DND-41 (cell line): Measurements from ENCODE around the gene RNU1-4.
"Not testable (repeated sequence)": the region's sequence is repeated elsewhere in the genome, so short reads cannot be mapped to it uniquely, and the experiment has no call there.

Source experiments
- ATAC-seq: fragments of 200-7000 bp; cut with Tn5 transposase; 3 replicates; pipeline ENCODE4 v1.9.1; 2021; ENCODE audit warnings: low read depth; ENCODE audit not compliant: insufficient read depth
- DNase-seq: peaks from one replicate; pipeline ENCODE4 v3.0.0-alpha.2; 2020
- H2AFZ ChIP-seq: 2 replicates; pipeline ENCODE4 v1.6.0; 2012; ENCODE audit warnings: low read depth, low read length
- H3K27ac ChIP-seq: 2 replicates; pipeline ENCODE4 v1.5.1; 2012; ENCODE audit warnings: low read length, inconsistent platforms
- H3K27me3 ChIP-seq: fragments of 200-600 bp; sonication (generic); 2 replicates; pipeline ENCODE4 v1.6.0; 2012; ENCODE audit warnings: low read length, mild to moderate bottlenecking, inconsistent platforms; ENCODE audit not compliant: insufficient read depth, poor library complexity
- H3K36me3 ChIP-seq: 2 replicates; pipeline ENCODE4 v1.5.1; 2012; ENCODE audit warnings: low read length, inconsistent platforms; ENCODE audit not compliant: insufficient read depth
- H3K4me1 ChIP-seq: 2 replicates; pipeline ENCODE4 v1.5.1; 2012; ENCODE audit warnings: mild to moderate bottlenecking, low read length; ENCODE audit not compliant: insufficient read depth
- H3K4me2 ChIP-seq: 2 replicates; pipeline ENCODE4 v1.6.0; 2012; ENCODE audit warnings: mild to moderate bottlenecking, moderate library complexity, low read length, inconsistent platforms; ENCODE audit not compliant: insufficient read depth
- H3K4me3 ChIP-seq, 2 experiments: fragments of 200-600 bp in 1 of 2; shearing (Covaris generic) in 1 of 2; 2 replicates each; pipeline ENCODE4 v1.5.1; 2012 to 2016; ENCODE audit warnings: inconsistent platforms in 2 of 2, low read length in 2 of 2, mild to moderate bottlenecking in 2 of 2, low read depth in 1 of 2, moderate library complexity in 1 of 2
- H3K79me2 ChIP-seq: 2 replicates; pipeline ENCODE4 v1.6.0; 2012; ENCODE audit warnings: low read length, inconsistent platforms; ENCODE audit not compliant: insufficient read depth
- H3K9ac ChIP-seq: 2 replicates; pipeline ENCODE4 v1.6.0; 2012; ENCODE audit warnings: low read depth, mild to moderate bottlenecking, inconsistent platforms, low read length, moderate library complexity
- H3K9me3 ChIP-seq: 2 replicates; pipeline ENCODE4 v1.5.1; 2012; ENCODE audit warnings: low read length, moderate library complexity, mild to moderate bottlenecking, inconsistent platforms; ENCODE audit not compliant: insufficient read depth, severe bottlenecking
- H4K20me1 ChIP-seq: 2 replicates; pipeline ENCODE4 v1.6.0; 2012; ENCODE audit warnings: low read length; ENCODE audit not compliant: insufficient read depth

The RNU1-4 gene

DNA sequence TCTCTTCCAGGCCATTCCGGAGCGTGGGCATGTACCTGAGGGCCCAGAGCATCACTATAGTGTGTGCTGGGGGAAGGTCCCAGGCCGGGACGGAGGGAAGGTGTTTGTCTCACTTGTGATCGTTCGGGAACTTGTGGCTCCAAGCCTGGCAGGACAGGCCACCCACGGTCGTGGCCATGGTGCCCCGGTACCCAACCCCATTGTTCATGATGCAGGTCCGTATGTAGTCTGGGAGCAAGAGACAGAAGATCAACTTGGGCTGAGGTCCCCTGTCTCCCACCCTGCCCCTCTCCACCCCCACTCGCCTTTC lies 20.1 kb downstream of the RNU1-4 start:
- H3K4me3 ChIP-seq, H3K4me2 ChIP-seq, ATAC-seq, H3K9ac ChIP-seq, DNase-seq, H3K36me3 ChIP-seq, H3K4me1 ChIP-seq, H3K27me3 ChIP-seq, H3K9me3 ChIP-seq, H3K79me2 ChIP-seq, H3K27ac ChIP-seq, H4K20me1 ChIP-seq, H2AFZ ChIP-seq: not testable (repeated sequence)

DNA sequence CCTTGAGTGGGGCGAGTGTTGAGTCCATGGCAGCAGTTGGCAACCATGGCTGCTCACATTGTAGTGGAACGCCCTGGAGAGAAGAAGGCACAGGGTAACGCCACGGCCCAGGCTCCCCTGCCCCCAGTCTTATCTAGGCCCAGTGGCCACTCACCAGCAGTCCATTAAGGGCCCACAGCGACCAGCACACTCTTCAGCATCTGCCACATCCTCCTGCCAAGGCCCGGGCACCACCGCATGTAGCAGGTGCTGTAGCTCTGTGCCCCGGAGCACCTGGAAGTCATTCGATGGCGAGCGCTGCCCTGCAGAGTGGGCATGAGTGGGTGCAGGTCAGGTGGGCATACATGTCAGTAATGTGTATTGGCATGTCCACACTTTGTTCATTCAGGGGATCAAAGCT lies 20.5 kb downstream of the RNU1-4 start:
- H3K4me2 ChIP-seq, H3K9ac ChIP-seq, H3K36me3 ChIP-seq, H3K4me3 ChIP-seq, H3K79me2 ChIP-seq, H3K27ac ChIP-seq, ATAC-seq, H2AFZ ChIP-seq, H3K27me3 ChIP-seq, H4K20me1 ChIP-seq, DNase-seq, H3K9me3 ChIP-seq, H3K4me1 ChIP-seq: not testable (repeated sequence)

DNA sequence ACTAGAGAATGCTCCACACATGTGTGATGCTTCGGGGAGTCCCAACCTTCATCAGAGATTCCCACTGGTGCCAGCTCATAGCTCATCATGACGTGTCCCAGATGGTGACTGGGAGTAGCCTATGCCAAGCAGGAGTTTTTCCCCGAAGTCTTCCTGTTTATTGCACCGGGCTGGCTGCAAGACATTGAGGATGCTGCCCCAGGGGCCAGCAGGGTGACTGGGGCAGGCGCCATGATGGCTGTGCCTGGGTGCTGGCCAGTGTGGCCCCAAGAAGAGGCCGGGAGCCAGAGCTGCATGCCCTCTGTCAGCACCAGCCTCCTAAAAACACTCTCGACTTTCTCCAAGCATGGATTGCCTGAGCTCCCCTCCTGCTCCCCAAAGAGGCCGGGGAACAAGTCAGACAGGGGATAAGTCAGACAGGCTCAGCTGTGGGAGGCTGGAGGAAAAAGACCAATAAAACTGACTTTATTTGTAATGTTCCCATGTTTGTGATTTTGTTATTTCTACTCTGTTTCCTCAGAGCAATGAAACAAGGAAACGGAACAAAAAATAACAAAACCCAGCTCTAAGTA lies 24.0 kb downstream of the RNU1-4 start:
- DNase-seq, H2AFZ ChIP-seq, H3K4me1 ChIP-seq, H3K9me3 ChIP-seq, ATAC-seq, H3K36me3 ChIP-seq, H3K27ac ChIP-seq, H4K20me1 ChIP-seq, H3K4me2 ChIP-seq, H3K9ac ChIP-seq, H3K27me3 ChIP-seq, H3K79me2 ChIP-seq, H3K4me3 ChIP-seq: not testable (repeated sequence)

DNA sequence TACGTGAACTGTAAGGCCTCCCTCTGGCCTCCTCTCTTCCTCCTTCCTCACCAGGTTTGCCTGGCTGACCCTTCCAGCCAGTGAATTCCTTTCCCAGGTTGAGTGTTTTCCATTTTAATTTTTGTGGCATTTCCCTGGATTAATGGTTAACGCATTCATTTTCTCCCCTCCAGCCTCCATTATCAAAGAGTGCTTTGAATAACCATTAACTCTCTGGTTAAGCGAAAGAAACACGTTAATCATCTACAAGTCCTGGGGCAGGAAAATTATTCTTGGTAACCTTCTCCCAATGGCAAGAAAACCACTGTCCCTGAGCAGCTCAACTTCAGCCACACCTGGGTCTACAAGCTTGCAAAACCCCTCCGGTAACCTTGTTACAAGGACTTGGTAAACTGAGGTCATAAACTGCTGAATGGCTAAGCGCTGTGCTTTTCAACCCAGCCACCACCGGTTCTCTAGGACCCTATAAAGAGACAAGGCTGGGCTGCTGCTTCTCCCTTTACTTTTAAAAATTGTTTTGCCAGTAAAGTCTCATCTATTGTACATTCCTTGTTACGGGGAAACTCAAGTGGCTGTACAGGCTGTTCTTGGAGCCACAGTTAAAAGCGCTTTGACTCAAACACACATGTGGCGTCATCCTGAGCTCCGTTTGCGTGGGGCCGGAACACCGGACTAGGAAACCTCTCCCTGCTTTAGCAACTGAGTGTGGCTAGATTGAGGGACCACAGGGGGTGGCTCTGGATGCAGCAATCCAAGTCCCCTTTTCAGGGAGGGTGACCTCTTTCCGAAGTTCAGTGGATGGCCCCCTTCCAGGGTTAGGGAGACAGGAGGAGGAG lies 24.7 kb downstream of the RNU1-4 start:
- H3K4me2 ChIP-seq, ATAC-seq, H3K36me3 ChIP-seq, H3K27me3 ChIP-seq, H3K9me3 ChIP-seq, DNase-seq, H3K4me1 ChIP-seq, H3K27ac ChIP-seq, H3K4me3 ChIP-seq, H3K79me2 ChIP-seq, H3K9ac ChIP-seq, H2AFZ ChIP-seq, H4K20me1 ChIP-seq: not testable (repeated sequence)

DNA sequence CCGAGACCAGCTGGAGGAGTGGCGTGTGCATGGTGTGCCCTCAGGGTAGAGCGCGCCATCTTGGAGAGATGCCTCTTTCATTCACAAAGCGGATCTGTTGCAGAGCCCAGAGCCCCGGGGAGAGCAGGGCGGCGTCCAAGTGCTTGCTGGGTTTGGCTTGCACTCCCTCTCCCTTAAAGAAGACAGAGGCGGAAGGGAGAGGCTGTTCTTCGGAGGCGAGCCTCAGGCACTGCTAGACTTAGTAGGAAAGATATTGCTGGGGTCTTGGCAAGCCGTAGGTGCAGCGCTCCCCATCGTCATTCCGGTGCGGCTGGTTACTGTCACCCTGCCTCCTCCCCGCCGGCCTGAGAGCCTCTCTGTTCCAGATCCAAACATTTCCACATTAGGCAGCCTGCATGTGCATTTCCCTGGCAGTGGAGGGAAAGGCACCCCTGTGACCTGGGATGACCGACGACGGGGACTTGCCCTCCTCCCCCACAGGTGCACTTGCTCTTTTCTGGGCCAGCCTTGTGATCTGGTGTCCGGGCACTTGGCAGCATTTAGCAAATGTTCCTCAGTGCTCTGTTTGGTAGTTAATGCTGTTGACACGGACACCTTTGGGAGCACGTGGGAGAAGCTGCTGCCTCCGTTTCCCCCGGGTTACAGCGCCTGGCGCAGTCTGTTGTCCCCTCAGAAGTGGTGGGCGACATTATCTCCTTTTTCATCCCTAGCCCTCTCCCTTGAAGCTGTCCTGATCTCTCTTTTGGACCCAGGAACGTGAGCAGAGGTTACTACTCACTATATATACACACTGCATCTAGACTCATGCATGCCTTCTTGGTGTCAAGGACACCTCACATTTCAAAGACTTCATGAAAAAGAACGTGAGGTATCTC lies 25.7 kb downstream of the RNU1-4 start:
- not testable (repeated sequence) for H4K20me1 ChIP-seq, H2AFZ ChIP-seq, H3K4me1 ChIP-seq, H3K4me3 ChIP-seq, H3K79me2 ChIP-seq, DNase-seq, H3K36me3 ChIP-seq, H3K9ac ChIP-seq, H3K4me2 ChIP-seq, H3K9me3 ChIP-seq, ATAC-seq, H3K27me3 ChIP-seq, H3K27ac ChIP-seq

DNA sequence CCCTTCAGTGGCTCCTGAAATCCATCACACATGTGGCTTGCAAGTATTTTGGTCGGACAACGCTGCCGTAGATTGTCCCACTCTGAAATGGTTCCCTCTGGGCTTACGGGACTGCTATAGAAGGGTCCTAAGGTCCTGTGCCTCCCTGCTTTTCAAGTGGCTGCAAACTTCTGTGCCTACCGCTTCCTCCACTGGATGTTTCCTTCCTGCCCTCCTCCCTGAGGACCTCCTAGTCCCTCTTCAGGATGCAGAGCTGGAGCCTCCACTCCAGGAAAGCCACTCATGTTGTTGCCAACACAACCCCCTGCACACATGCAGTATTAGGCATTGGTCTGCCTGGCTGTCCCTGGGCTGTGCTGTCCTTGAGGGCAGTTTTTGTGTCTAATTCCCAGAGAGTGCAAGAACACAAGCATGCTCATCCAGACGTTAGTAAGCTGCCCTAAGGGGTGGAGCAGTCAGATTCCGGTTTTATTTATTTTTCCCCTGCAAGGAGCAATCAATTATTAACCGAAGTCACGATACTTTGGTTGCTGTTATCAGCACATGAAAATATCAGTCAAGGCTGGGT lies 26.5 kb downstream of the RNU1-4 start:
- ATAC-seq, H3K4me1 ChIP-seq, H3K4me3 ChIP-seq, H3K9me3 ChIP-seq, DNase-seq, H3K9ac ChIP-seq, H2AFZ ChIP-seq, H4K20me1 ChIP-seq, H3K27me3 ChIP-seq, H3K4me2 ChIP-seq, H3K27ac ChIP-seq, H3K36me3 ChIP-seq, H3K79me2 ChIP-seq: not testable (repeated sequence)

DNA sequence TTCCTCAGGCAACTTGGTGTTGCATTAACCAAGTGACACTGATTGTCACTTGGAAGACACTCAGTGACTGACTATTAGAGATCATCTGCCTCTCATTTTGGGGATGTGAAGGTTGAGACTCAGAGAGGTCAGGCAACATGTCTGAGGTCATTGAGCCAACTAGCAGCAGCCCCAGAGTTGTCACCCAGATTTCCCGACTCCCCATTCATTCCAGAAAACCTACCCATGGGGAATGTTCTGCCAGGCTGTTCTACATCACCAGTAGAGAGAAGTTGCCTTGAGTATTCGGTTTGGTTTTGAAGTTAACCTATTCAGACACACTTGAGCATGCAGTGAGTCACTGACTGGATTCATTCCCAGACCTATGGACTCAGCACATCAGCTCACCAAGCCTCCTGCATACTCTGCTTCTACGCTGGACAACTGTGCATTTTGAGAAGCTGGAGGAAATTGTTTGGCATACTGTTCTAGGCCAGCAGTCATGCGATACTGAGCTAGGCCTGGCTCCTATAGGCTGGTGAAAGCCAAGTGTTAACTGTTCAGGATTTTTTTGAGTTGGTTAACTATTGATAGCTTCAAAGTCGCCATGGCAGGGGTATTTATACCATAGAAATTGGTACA lies 29.9 kb downstream of the RNU1-4 start:
- ATAC-seq, H3K9ac ChIP-seq, H2AFZ ChIP-seq, H3K4me1 ChIP-seq, H3K36me3 ChIP-seq, H3K79me2 ChIP-seq, H3K27me3 ChIP-seq, DNase-seq, H4K20me1 ChIP-seq, H3K27ac ChIP-seq, H3K4me2 ChIP-seq, H3K4me3 ChIP-seq, H3K9me3 ChIP-seq: not testable (repeated sequence)
